ENCODE measurements around the gene FHIT. TPM values are rescaled to one million over a fixed set of nuclear protein-coding genes. Genes with fewer than 3 reads are reported as not detected.

The FHIT gene
- total RNA-seq, 1 donor from 2014 or later: 0.53 TPM

DNA sequence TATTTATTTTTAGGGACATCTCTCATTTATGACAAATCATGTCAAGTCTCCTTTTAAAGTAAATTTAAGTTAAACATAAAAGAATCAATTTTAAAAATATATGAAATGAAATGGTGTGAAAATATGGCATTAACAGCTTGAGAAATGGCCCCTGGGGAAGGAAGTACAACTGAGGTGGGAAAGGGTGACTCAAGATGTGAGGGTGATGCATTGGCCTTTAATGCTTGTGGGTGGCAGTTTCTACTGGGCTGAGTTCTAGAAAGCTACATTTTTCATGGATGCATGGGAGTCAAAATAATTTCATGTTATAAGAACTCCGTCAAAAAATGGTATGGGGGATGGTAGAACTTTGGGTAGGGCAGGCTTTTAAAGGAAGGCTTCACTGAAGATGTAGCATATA is 1492.6 kb downstream of the FHIT start:
- no peak for DNase-seq (ENCODE audit: low read depth)

GRCh38 chr3:59756934-59757333 is 1494.3 kb downstream of the FHIT start:
- no peak for DNase-seq (ENCODE audit: low read depth)

GRCh38 chr3:59754456-59755129 is 1496.7 kb downstream of the FHIT start:
- DNase-seq (ENCODE audit: low read depth): no peak

DNA sequence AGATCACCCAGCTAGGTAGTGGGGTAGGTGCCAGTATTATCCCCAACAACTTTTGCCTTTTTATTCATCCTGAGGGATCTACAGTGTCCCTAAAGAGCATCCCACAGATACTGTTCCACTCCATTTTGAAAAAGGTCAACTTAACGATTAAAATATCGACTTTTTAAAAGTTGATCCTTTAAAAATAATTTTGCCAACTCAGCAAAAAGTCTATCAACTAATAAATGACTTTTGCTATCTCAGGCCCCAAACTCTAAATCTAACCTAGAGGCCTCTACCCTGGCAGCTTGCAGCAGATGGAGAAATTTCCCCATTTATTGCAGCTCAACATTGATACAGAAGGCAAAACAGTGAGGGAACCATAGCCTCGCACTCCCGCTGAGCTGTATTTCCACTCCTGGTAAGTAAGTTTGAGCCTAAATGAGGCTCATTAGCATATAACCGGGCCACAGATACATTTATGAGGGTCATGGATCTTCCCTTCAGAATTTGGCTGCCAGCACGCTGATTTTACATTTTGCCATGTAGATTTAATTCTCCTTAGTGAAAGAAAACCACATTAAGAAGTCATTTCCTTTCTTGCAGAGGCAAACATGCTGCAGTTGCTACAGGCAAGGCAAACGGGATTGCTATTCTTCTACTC is 1497.3 kb downstream of the FHIT start:
- DNase-seq (ENCODE audit: low read depth): no peak

GRCh38 chr3:59752925-59753324 is 1498.3 kb downstream of the FHIT start:
- DNase-seq (ENCODE audit: low read depth): no peak

DNA sequence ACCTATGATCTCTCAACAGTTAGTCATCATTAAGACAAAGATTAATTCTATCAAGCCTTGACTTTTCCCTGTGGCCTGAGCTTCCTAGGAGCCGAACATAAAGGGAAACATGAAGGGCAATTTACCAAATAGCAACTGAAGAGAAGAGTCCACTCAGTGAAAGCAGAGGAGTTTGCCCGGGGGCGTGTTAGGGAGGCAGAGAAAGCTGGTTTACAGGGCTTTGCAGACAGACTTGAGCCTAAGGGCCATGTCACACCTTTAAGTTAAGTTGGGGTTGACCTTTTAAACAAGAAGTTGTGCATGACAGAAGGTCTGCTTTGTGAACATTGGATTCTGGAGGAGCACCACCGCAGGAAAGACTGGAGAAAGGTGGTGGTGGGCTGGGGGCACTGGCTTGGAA is 1499.6 kb downstream of the FHIT start:
- no peak for DNase-seq (ENCODE audit: low read depth)

DNA sequence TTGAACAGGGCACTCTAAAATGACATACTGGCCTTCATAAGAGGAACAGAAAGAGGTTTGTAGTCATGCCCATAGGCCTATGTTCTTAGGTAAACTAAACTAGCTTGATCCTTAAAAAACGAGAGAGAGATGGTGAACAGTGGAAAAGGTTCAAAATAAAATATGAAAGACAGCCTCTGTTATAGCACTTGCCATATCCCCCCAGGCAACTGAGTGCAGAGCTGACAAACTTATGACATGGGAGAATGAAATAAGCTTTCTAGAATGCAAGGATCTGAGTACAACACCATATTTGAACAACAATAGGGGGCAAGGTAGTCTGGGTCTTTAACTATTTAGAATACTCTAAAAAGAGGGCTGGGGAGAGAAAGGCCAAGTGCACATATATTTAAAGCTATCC is 1500.9 kb downstream of the FHIT start:
- DNase-seq (ENCODE audit: low read depth): no peak

GRCh38 chr3:59749291-59749690 is 1502.0 kb downstream of the FHIT start:
- DNase-seq (ENCODE audit: low read depth): no peak

GRCh38 chr3:59746585-59746984 is 1504.7 kb downstream of the FHIT start:
- DNase-seq (ENCODE audit: low read depth): no peak

DNA sequence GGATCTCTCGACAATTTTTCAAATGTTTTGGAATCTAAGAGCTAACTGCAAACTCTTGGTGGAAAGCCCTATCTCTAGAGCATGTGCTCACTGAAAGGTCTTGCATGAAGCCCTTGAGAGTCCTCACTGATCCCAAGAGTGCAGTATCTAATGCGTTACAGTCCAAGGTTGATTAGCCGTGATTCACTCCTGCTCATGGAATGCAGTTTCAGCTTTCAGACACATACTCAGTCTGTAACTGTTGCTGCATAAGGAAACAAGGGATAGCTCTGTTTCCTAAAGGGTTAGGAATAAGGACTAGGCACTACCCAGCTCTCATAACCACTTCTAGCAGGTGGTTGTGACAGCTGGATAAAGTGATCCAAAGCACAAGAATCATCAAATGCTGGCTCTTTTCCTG is 1514.0 kb downstream of the FHIT start:
- DNase-seq (ENCODE audit: low read depth): peak; percentile 3

- no peak for DNase-seq (ENCODE audit: low read depth)
These were observed 1517.2 kb downstream of the FHIT start for GRCh38 chr3:59734061-59734460.

DNA sequence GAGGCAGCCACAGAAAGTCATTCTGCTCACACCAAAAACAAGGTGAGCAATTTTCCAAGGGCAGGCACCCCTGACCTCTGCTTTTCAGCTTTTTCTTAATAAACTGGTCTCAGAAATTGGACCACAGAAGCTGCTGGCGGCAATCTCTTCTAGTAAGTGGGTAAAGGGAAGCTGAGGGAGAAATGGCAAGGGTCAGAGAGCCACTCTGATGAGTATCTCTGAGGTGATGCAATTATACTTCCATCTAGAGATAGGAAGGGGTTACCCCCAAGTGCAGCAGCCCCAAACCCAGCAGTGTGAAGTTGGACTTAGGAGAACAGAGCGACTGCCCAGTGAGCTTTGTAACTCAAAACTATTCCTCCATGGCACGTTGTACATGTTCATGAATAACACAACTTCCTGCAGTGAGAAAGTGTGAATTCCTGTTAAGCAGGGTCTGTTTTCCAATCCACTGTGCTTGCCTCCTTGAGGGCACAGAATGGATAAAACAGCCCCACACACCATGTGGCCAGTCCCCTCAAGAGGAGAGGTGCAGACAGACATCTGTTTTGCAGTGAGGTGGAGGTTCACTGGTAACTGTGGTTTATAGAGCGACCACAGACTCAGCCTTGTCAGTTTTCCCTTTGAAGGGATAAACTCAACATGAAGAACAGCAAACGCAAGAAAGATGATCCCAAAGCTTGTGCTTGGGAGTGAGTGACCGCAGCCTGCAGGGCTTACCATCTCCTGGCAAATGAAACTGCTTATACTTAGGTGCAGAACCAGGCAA is 1518.0 kb downstream of the FHIT start:
- peak; percentile 15 for DNase-seq (ENCODE audit: low read depth)

GRCh38 chr3:59731943-59732342 is 1519.3 kb downstream of the FHIT start:
- no peak for DNase-seq (ENCODE audit: low read depth)

GRCh38 chr3:59730591-59730990 is 1520.7 kb downstream of the FHIT start:
- no peak for DNase-seq (ENCODE audit: low read depth)

DNA sequence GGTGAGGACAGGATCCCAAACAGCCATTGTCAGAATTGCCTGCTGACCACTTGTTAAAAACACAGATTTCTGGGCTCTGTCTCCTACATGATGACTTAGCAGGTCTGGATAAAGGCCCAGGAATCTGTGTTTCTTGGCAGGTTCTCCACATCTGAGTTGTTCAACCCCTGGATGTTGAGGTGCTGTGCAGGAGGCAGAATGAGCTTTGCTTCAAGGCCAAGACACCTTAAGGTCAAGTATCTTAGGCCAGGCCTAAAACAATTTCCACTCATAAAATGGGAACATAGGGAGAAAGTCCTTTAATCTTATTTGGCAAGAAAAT is 1522.7 kb downstream of the FHIT start:
- DNase-seq (ENCODE audit: low read depth): no peak

GRCh38 chr3:59727902-59728586 is 1523.2 kb downstream of the FHIT start:
- no peak for DNase-seq (ENCODE audit: low read depth)

DNA sequence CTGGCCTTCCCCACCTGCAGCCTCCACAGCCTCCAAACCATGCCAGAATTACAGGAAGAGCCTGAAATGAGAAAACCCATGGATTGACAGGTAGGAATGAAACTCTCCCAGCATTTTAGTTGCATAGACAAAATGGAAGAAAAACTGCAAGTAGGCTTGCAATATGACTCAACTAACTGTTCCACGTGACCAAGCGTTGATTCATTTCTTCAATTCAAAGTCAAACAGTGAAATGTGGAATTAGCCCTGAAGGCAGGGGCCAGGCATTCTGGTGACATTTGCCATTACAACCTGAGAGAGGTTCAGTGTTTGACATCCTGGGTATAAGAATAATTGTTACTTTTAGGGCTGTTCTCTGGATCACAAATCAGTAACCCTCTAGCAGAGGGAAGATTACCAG is 1525.0 kb downstream of the FHIT start:
- DNase-seq (ENCODE audit: low read depth): no peak

- DNase-seq (ENCODE audit: low read depth): no peak
These were observed 1533.5 kb downstream of the FHIT start for GRCh38 chr3:59717679-59718205.

DNA sequence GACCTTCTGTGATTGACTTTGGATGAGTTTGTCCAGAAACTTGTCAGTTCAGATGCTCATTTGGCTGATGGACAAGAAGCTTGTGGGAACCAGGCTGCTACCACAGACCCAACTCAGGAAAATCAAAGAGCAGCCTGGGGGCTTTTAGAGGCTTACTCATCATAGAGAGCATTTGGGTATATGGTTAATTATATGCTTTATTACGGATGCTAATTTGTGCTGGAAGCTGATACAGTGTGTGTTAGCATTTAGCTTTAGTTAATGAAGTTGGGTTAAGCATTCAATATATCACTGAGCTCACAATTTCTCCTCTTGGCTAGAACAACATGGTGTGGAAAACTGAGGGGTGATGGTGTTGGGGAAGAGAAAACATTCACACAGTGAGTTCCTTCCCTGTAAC is 1537.2 kb downstream of the FHIT start:
- no peak for DNase-seq (ENCODE audit: low read depth)

DNA sequence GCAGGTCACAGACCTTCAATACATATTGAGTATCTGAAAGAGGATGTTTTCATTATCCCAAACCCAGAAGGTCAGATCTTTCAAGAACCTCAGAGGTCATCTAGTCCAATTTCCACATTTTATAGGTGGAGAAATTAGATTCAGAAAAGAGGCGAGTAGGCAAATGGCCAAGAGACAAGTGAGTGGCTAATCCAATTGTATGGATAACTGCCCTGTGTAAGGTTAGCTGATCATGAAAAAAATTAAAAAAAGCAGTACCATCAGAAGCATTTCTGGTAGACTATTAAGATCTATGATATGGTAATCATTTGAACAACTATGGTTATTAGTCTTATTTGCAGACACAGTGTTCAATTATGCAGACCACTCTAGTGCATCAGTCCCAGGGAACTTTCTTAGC is 1540.7 kb downstream of the FHIT start:
- no peak for DNase-seq (ENCODE audit: low read depth)

GRCh38 chr3:59709702-59710553 is 1541.3 kb downstream of the FHIT start:
- DNase-seq (ENCODE audit: low read depth): peak; percentile 37

All from myocyte (in vitro differentiated cells).